IMR-90 (cell line): ENCODE measurements around the gene HLA-DQA1.

Source experiments
- BHLHE40 ChIP-seq: fragments of 150-350 bp; IDR thresholded peaks from 2 replicates; pipeline ENCODE4 v1.6.1; 2016; ENCODE audit warnings: mild to moderate bottlenecking, low read depth, low read length
- CEBPB ChIP-seq: IDR thresholded peaks from 2 replicates; pipeline ENCODE4 v1.6.1; 2012; ENCODE audit warnings: low read depth, low read length, improper control_type of control experiment
- MAZ ChIP-seq: IDR thresholded peaks from 2 replicates; pipeline ENCODE4 v1.6.1; 2012; ENCODE audit warnings: low read depth, mild to moderate bottlenecking, low read length, improper control_type of control experiment, moderate library complexity, borderline replicate concordance
- MXI1 ChIP-seq: IDR thresholded peaks from 2 replicates; pipeline ENCODE4 v1.6.1; 2012; ENCODE audit warnings: low read depth, mild to moderate bottlenecking, low read length, moderate library complexity, borderline replicate concordance
- NFE2L2 ChIP-seq: fragments of 150-350 bp; IDR thresholded peaks from 2 replicates; pipeline ENCODE4 v1.6.1; 2016; ENCODE audit warnings: low read depth, mild to moderate bottlenecking, low read length
- POLR2A ChIP-seq: IDR thresholded peaks from 2 replicates; pipeline ENCODE4 v1.6.1; 2012; ENCODE audit warnings: mild to moderate bottlenecking, low read depth, low read length
- RAD21 ChIP-seq: IDR thresholded peaks from 2 replicates; pipeline ENCODE4 v1.6.1; 2012; ENCODE audit warnings: low read length, improper control_type of control experiment
- TF ChIP-seq, protein P1 (sequence below): conservative IDR thresholded peaks from 2 replicates; pipeline ENCODE4 v1.5.1; 2012; ENCODE audit warnings: mild to moderate bottlenecking, low read depth, low read length, improper control_type of control experiment
- TF ChIP-seq, protein P2 (sequence below): fragments of 150-350 bp; IDR thresholded peaks from 2 replicates; pipeline ENCODE4 v1.6.1; 2017; ENCODE audit warnings: mild to moderate bottlenecking, antibody characterized with exemption, low read length, low read depth
- TF ChIP-seq, protein P3 (sequence below): fragments of 150-350 bp; IDR thresholded peaks from 2 replicates; pipeline ENCODE4 v1.6.1; 2016; ENCODE audit warnings: low read depth, mild to moderate bottlenecking, low read length, moderate library complexity, borderline replicate concordance

DNA sequence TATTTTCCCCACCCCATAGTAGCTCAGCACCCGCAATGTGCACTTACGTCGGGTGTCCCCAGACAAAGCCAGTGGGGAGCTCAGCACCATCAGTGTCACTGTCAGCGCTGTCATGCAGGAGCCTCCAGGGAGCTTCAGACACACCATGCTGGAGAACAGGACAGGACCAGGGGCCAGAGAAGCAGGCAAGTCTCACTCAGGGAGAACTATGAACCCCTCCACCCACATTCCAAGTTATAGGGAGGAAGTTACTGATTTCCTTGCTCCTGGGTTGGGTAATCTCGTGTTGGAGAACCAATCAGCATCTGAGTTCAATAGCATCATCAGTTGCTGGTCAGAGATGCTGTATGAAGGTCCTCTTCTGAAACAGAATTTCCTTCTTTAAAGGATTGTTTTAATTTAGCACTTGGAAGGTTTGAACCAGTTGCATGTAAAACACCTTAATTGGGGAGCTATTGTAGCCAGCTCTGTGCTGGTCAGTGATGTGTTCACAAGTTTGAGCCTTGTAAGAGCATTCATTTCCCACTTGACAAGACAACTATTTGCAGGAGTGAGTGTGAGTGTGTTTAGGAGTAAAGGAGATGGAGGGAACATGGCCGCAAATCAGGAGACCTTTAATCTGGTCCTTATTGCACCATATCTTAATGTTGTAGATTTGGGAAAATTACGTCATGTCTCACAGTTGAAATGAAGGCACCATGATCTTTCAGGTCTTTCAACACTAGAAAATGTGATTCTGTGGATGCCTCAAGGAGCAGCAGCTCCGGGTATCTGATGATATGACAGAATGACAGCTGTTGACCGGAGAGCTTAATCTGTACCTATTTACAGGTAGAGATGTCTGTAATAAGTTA, 47.4 kb upstream of the HLA-DQA1 start, which contains the start of gene HLA-DRB1:
- TF ChIP-seq, protein P1, sequence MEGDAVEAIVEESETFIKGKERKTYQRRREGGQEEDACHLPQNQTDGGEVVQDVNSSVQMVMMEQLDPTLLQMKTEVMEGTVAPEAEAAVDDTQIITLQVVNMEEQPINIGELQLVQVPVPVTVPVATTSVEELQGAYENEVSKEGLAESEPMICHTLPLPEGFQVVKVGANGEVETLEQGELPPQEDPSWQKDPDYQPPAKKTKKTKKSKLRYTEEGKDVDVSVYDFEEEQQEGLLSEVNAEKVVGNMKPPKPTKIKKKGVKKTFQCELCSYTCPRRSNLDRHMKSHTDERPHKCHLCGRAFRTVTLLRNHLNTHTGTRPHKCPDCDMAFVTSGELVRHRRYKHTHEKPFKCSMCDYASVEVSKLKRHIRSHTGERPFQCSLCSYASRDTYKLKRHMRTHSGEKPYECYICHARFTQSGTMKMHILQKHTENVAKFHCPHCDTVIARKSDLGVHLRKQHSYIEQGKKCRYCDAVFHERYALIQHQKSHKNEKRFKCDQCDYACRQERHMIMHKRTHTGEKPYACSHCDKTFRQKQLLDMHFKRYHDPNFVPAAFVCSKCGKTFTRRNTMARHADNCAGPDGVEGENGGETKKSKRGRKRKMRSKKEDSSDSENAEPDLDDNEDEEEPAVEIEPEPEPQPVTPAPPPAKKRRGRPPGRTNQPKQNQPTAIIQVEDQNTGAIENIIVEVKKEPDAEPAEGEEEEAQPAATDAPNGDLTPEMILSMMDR = no peak
- TF ChIP-seq MAZ (no peak), RAD21 (no peak), BHLHE40 (no peak), POLR2A (no peak), MXI1 (no peak), NFE2L2 (no peak), CEBPB (no peak)
- TF ChIP-seq, protein P2, sequence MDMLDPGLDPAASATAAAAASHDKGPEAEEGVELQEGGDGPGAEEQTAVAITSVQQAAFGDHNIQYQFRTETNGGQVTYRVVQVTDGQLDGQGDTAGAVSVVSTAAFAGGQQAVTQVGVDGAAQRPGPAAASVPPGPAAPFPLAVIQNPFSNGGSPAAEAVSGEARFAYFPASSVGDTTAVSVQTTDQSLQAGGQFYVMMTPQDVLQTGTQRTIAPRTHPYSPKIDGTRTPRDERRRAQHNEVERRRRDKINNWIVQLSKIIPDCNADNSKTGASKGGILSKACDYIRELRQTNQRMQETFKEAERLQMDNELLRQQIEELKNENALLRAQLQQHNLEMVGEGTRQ = no peak
- TF ChIP-seq, protein P3, sequence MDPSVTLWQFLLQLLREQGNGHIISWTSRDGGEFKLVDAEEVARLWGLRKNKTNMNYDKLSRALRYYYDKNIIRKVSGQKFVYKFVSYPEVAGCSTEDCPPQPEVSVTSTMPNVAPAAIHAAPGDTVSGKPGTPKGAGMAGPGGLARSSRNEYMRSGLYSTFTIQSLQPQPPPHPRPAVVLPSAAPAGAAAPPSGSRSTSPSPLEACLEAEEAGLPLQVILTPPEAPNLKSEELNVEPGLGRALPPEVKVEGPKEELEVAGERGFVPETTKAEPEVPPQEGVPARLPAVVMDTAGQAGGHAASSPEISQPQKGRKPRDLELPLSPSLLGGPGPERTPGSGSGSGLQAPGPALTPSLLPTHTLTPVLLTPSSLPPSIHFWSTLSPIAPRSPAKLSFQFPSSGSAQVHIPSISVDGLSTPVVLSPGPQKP = no peak
